K562 (cell line): ENCODE measurements around the gene CYFIP2. TPM values are rescaled to one million over a fixed set of nuclear protein-coding genes. Genes with fewer than 3 reads are reported as not detected.

Experiments used
- ATAC-seq: fragments of 200-7000 bp; cut with Tn5 transposase; 3 replicates; pipeline ENCODE4 v1.9.1; 2020; ENCODE audit warnings: moderate library complexity
- BruUV-seq: library from RNA; stranded (reverse); fragments of 400-500 nt; replicated peaks from 2 replicates; lab custom pipeline; 2021; lab: Mats Ljungman, UMichigan
- CTCF ChIA-PET: fragments of 300-600 bp; formaldehyde crosslinking; extraction: SDS; loops from one replicate; lab custom pipeline; 2021; ENCODE audit warnings: low intra/inter-chr PET ratio; lab: Yijun Ruan, JAX
- POLR2A ChIA-PET: fragments of 300-600, 350-650 bp; sonication (Branson Sonifier 250); formaldehyde crosslinking; extraction: SDS; loops from one replicate; lab custom pipeline; 2021; ENCODE audit warnings: antibody characterized with exemption, inconsistent platforms; lab: Yijun Ruan, JAX
- DNase-seq, 4 experiments: peaks; one replicate each; pipeline versions ENCODE4 v3.0.0 to v3.0.0-alpha.2; 2011 to 2018; ENCODE audit warnings: low spot score in 3 of 4, mixed read lengths in 3 of 4; ENCODE audit errors: extremely low read depth in 1 of 4
- FAIRE-seq: peaks from 2 replicates; lab custom pipeline; 2011; peaks lifted over from hg19 to GRCh38; lab: Jason Lieb, UNC
- H2AFZ ChIP-seq: 2 replicates; pipeline ENCODE4 v1.6.0; 2011; ENCODE audit warnings: low read depth, low read length, control low read depth, inconsistent platforms
- H3K27ac ChIP-seq: fragments of 200-600 bp; 3 replicates; pipeline ENCODE4 v1.8.0; 2011; ENCODE audit warnings: low read depth, mild to moderate bottlenecking, control low read depth, inconsistent platforms, low read length, moderate library complexity, mixed read lengths; ENCODE audit errors: extremely low read depth
- H3K27me3 ChIP-seq, 2 experiments: fragments of 300-600 bp in 1 of 2; 2 replicates in 1 of 2; 3 replicates in 1 of 2; pipeline versions ENCODE4 v1.6.0 to v1.8.0; 2011; ENCODE audit warnings: inconsistent platforms in 2 of 2, low read length in 2 of 2, mild to moderate bottlenecking in 1 of 2, mixed read lengths in 1 of 2, moderate library complexity in 1 of 2; ENCODE audit not compliant: control insufficient read depth in 2 of 2, insufficient read depth in 2 of 2
- H3K36me3 ChIP-seq: fragments of 300-600 bp; 3 replicates; pipeline ENCODE4 v1.8.0; 2011; ENCODE audit warnings: mild to moderate bottlenecking, low read length, inconsistent platforms; ENCODE audit not compliant: control insufficient read depth, insufficient read depth
- H3K4me1 ChIP-seq, 2 experiments: fragments of 200-600 bp in 1 of 2; replicated peaks in 1 of 2; 2 replicates in 1 of 2; 3 replicates in 1 of 2; pipeline versions ENCODE4 v1.5.1 to v1.8.0; 2011; ENCODE audit warnings: inconsistent platforms in 2 of 2, low read length in 2 of 2, mild to moderate bottlenecking in 1 of 2, mixed read lengths in 1 of 2, moderate library complexity in 1 of 2; ENCODE audit not compliant: control insufficient read depth in 2 of 2, insufficient read depth in 2 of 2
- H3K4me2 ChIP-seq: 2 replicates; pipeline ENCODE4 v1.6.1; 2011; ENCODE audit warnings: low read length, control low read depth, inconsistent platforms, mixed read lengths; ENCODE audit not compliant: insufficient read depth
- H3K4me3 ChIP-seq: fragments of 200-600 bp; sonication (generic), shearing (Covaris generic); 2 replicates; pipeline ENCODE4 v1.5.1; 2016; ENCODE audit warnings: control low read depth, inconsistent platforms
- H3K79me2 ChIP-seq: fragments of 200-600 bp; 3 replicates; pipeline ENCODE4 v1.8.0; 2011; ENCODE audit warnings: low read length, inconsistent platforms; ENCODE audit not compliant: control insufficient read depth, insufficient read depth
- H3K9ac ChIP-seq, 2 experiments: 2 replicates each; pipeline versions ENCODE4 v1.6.0 to v1.6.1; 2011; ENCODE audit warnings: low read depth in 2 of 2, low read length in 2 of 2, control low read depth in 1 of 2, inconsistent platforms in 1 of 2, mild to moderate bottlenecking in 1 of 2, mixed read lengths in 1 of 2; ENCODE audit not compliant: insufficient read depth in 1 of 2
- H3K9me1 ChIP-seq: one replicate; pipeline ENCODE4 v1.6.0; 2011; ENCODE audit warnings: inconsistent platforms, mild to moderate bottlenecking, low read length, moderate library complexity; ENCODE audit not compliant: control insufficient read depth, insufficient read depth
- H3K9me3 ChIP-seq: replicated peaks from 2 replicates; pipeline ENCODE4 v1.5.1; 2011; ENCODE audit warnings: low read depth, low read length, inconsistent platforms; ENCODE audit not compliant: control insufficient read depth, insufficient read depth
- H4K20me1 ChIP-seq: replicated peaks from 2 replicates; pipeline ENCODE4 v1.6.1; 2011; ENCODE audit warnings: low read length, inconsistent platforms, mixed read lengths; ENCODE audit not compliant: control insufficient read depth, insufficient read depth
- ARID2 ChIP-seq: fragments of 450-650 bp; IDR thresholded peaks from 2 replicates; pipeline ENCODE4 v1.6.1; 2017; ENCODE audit warnings: antibody characterized with exemption, mild to moderate bottlenecking
- CBFA2T3 ChIP-seq: fragments of 450-650 bp; IDR thresholded peaks from 2 replicates; pipeline ENCODE4 v1.6.1; 2017
- DNMT1 ChIP-seq: fragments of 450-650 bp; IDR thresholded peaks from 2 replicates; pipeline ENCODE4 v1.6.1; 2016; ENCODE audit warnings: antibody characterized with exemption, mild to moderate bottlenecking
- ELF4 ChIP-seq: fragments of 450-650 bp; formaldehyde crosslinking; IDR thresholded peaks from 2 replicates; pipeline ENCODE4 v1.4.0; 2022; ENCODE audit warnings: missing genetic modification characterization
- FOXK2 ChIP-seq, 2 experiments: fragments of 450-650 bp; IDR thresholded peaks in 1 of 2; conservative IDR thresholded peaks in 1 of 2; 2 replicates each; pipeline ENCODE4 v1.6.1; 2016; ENCODE audit warnings: low read depth in 2 of 2, mild to moderate bottlenecking in 1 of 2
- HEY1 ChIP-seq: fragments of 250-450 bp; sonication (Bioruptor Pico); IDR thresholded peaks from 2 replicates; pipeline ENCODE4 v1.5.0; 2020; ENCODE audit warnings: mild to moderate bottlenecking, moderate library complexity, borderline replicate concordance
- NFATC3 ChIP-seq: fragments of 450-650 bp; IDR thresholded peaks from 2 replicates; pipeline ENCODE4 v1.6.1; 2017; ENCODE audit warnings: mild to moderate bottlenecking
- RCOR1 ChIP-seq, 2 experiments: IDR thresholded peaks; 2 replicates each; pipeline ENCODE4 v1.6.1; 2012; ENCODE audit warnings: low read depth in 2 of 2, low read length in 2 of 2, borderline replicate concordance in 1 of 2, improper control_type of control experiment in 1 of 2
- USF1 ChIP-seq: sonication (generic); formaldehyde crosslinking; IDR thresholded peaks from 2 replicates; pipeline ENCODE4 v1.9.0; 2022; ENCODE audit warnings: mild to moderate bottlenecking, missing genetic modification reagents
- VEZF1 ChIP-seq: fragments of 200-800 bp; sonication (Bioruptor generic); IDR thresholded peaks from 2 replicates; pipeline ENCODE4 v1.6.1; 2017; ENCODE audit warnings: missing genetic modification characterization, missing compliant biosample characterization
- ZKSCAN8 ChIP-seq: fragments of 200-800 bp; sonication (Bioruptor generic); IDR thresholded peaks from 2 replicates; pipeline ENCODE4 v1.6.1; 2016; ENCODE audit warnings: missing genetic modification characterization, missing compliant biosample characterization
- ZNF655 ChIP-seq: fragments of 250-450 bp; sonication (Bioruptor Pico); IDR thresholded peaks from 2 replicates; pipeline ENCODE4 v1.5.0; 2021
- ZNF76 ChIP-seq: fragments of 250-450 bp; sonication (Bioruptor Pico); IDR thresholded peaks from 2 replicates; pipeline ENCODE4 v1.4.0; 2020; ENCODE audit warnings: mild to moderate bottlenecking, moderate library complexity, borderline replicate concordance
- ZNF785 ChIP-seq: fragments of 250-450 bp; sonication (Bioruptor Pico); IDR thresholded peaks from 2 replicates; pipeline ENCODE4 v1.4.0; 2020; ENCODE audit warnings: mild to moderate bottlenecking
- WGBS: fragments of 100-300 bp; shearing (Covaris generic); methylation state at CpG from one replicate; pipeline ENCODE4 v1.1.6; 2016; ENCODE audit warnings: low coverage, mixed read lengths; ENCODE audit not compliant: insufficient coverage; ENCODE audit errors: missing lambda C conversion rate; 5-methylcytosine and 5-hydroxymethylcytosine counted together
- in situ Hi-C: fragments of 300-500 bp; cut with MboI; formaldehyde crosslinking; loops from 4 replicates; pipeline ENCODE4 v1.15.0; 2018; ENCODE audit warnings: inconsistent platforms, mixed read lengths
- intact Hi-C: fragments of 100-400 bp; cut with micrococcal nuclease; formaldehyde crosslinking; loops from 2 replicates; pipeline ENCODE4 v1.14.2; 2022
- polyA plus RNA-seq, 8 experiments: library from polyadenylated mRNA; depleted of rRNA in 4 of 8; stranded (reverse) in 5 of 8; unstranded in 3 of 8; fragments of >200 nt; fragmentation: Nextera tagmentation in 2 of 8; fragmentation: Illumina TruSeq in 1 of 8; extraction: Ambion mirVana in 2 of 8; extraction: Trizol in 1 of 8; gene quantifications; 2 replicates each; pipeline versions ENCODE4 v1.2.1 to v1.2.3, GENCODE V29; 2011 to 2014; ENCODE audit warnings: inconsistent platforms in 1 of 8, missing spikeins in 1 of 8
- total RNA-seq, 7 experiments: library from RNA; depleted of rRNA in 6 of 7; stranded (reverse); fragments of >200 nt in 6 of 7; fragmentation: Illumina TruSeq in 2 of 7; extraction: Trizol in 2 of 7; gene quantifications; 2 replicates each; pipeline versions ENCODE4 v1.2.1 to v1.2.3, GENCODE V29; 2011 to 2021; ENCODE audit warnings: low replicate concordance in 1 of 7

CYFIP2 gene
- total and polyA plus RNA-seq, 9 of the 15 experiments (the other 6 are each of a cell fraction or from before 2014, with no cell fraction given) = 0.76 to 2.9 (median 1.4) TPM; not detected in 1

GRCh38 chr5:157252711-157253465, 13.0 kb upstream of the CYFIP2 start:
- H4K20me1 ChIP-seq = no peaks in the 10 kb centered on the region
- H3K9me1 ChIP-seq = no peaks in the 10 kb centered on the region
- no peaks in the 10 kb centered on the region for H3K79me2 ChIP-seq
- no peak overlapping the region for H3K27ac ChIP-seq
- ATAC-seq = peak; percentile 32
- no peak overlapping the region for H3K4me3 ChIP-seq
- H3K36me3 ChIP-seq = no peaks in the 10 kb centered on the region
- POLR2A ChIA-PET = no interaction called here
- no peak overlapping the region for H3K4me2 ChIP-seq
- BruUV-seq = no TSS peak
- intact Hi-C loops = loop anchor here (1.0 to 5.0 kb wide), 3 partner anchors 59 to 224 kb away; no protein-coding TSS in a partner anchor
- in situ Hi-C loops = no loop called here
- DNase-seq = no peak
- CTCF ChIA-PET = interaction anchor here (1.1 to 2.1 kb wide), 2 partner anchors 59 to 491 kb away, joined by 10 to 26 read pairs; partner anchors contain the start of gene LSM11
- peaks cover 0 to 5% of the 10 kb centered on the region in 2 experiments; a peak in 1 of 5 replicates for H3K27me3 ChIP-seq
- H3K9ac ChIP-seq = no peak overlapping the region
- H3K4me1 ChIP-seq = no peaks in the 10 kb centered on the region
- no peak for FAIRE-seq
- no peak overlapping the region for H2AFZ ChIP-seq
- 4% methylated on average over 4 of the region's 4 CpGs for WGBS
- no peaks in the 10 kb centered on the region for H3K9me3 ChIP-seq
- TF ChIP-seq ELF4 (CRISPR knock-in tag) (no peak), RCOR1 (IDR thresholded peaks at IDR 0.05; ENCODE audit: borderline replicate concordance in 1 of 2, low read depth in 2 of 2, low read length in 2 of 2) (no peak), USF1 (no peak), CBFA2T3 (no peak), VEZF1 (CRISPR knock-in tag) (no peak), DNMT1 (no peak), HEY1 (CRISPR knock-in tag) (no peak), ZNF785 (no peak), ZNF76 (CRISPR knock-in tag) (no peak), ZNF655 (CRISPR knock-in tag) (no peak), ZKSCAN8 (CRISPR knock-in tag) (no peak), NFATC3 (no peak), ARID2 (no peak), FOXK2 (conservative IDR thresholded peaks at IDR 0.05 in 1 of 2, IDR thresholded peaks at IDR 0.05 in 1 of 2; ENCODE audit: low read depth in 2 of 2) (no peak)
